H1 (cell line): Measurements from ENCODE around the gene SRRM4. TPM values are rescaled to one million over a fixed set of nuclear protein-coding genes. Genes with fewer than 3 reads are reported as not detected.

Experiments used
- polyA plus RNA-seq, 7 experiments: library from polyadenylated mRNA; depleted of rRNA in 3 of 7; stranded (reverse) in 5 of 7; unstranded in 2 of 7; fragments of >200 nt in 5 of 7; fragments of 200-250 nt in 2 of 7; gene quantifications; 1 replicate in 5 of 7; 2 replicates in 1 of 7; 4 replicates in 1 of 7; pipeline versions ENCODE4 v1.2.1 to v1.2.3, GENCODE V29; 2011 to 2013; ENCODE audit warnings: missing spikeins in 2 of 7, mixed read lengths in 2 of 7
- total RNA-seq: library from RNA; stranded (reverse); fragmentation: NEBNext Ultra II Directional; extraction: Animal tissue kit (Norgen Biotek cat#: 25700); gene quantifications from 2 replicates; pipeline ENCODE4 v1.2.1, GENCODE V29; 2021

Gene SRRM4
- total and polyA plus RNA-seq, 2 of the 8 experiments (the other 6 are each of a cell fraction or from before 2014, with no cell fraction given) = 0.53 to 1.1 TPM

Other genes with a start within 250 kb of the SRRM4 start
- gene HSPB8, start 197.4 kb downstream of the SRRM4 start, total RNA-seq = 11.7 TPM in 2 replicates
- 17.4 and 28.2 TPM in 2 replicates for gene HSPB8, start 197.4 kb downstream of the SRRM4 start, polyA plus RNA-seq (2011; rRNA removed)